ENCODE results near the gene ZNF775. TPM values are rescaled to one million over a fixed set of nuclear protein-coding genes. Genes with fewer than 3 reads are reported as not detected.

The ZNF775 gene
- total and polyA plus RNA-seq, 3 experiments from 2014 or later: 6.0 to 8.7 (median 6.0) TPM

DNA sequence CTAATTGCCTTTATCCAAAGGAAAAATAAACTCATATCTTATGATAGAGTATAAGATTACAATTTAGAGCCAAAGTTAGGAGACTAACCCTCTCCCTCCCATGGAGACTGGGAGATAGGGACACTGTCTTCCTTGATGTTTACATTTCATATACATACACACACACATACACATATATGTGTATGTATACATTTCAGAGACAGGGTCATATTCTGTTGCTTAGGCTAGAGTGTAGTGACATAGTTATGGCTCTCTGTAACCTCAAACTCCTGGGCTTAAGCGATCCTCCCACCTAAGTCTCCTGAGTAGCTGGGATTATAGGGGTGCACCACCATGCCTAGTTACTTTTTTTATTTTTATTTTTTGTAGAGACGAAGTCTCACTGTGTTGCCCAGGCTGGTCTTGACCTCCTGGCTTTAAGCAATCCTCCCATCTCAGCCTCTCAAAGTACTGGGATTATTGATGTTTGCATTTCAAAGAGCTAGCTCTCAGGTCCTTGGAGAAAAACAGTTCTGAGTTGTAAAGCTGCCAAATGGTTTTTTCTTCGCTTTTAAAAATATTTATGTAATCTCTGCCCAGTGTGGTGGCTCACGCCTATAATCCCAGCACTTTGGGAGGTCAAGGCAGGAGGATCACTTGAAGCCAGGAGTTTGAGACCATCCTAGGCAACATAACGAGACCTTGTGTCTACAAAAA lies 18.6 kb upstream of the ZNF775 start:
- no peaks in the 10 kb centered on the region for H3K36me3 ChIP-seq (ENCODE audit: insufficient read depth, low read length)
- H3K4me3 Mint-ChIP-seq: peak overlapping the region in 1 of 7 donors; percentile 56
- no peak overlapping the region for H3K27ac ChIP-seq (ENCODE audit: low read depth, low read length)
- CTCF ChIA-PET: interaction anchor here (1.2 kb wide), 1 partner anchor 26 kb away, joined by 4 read pairs; no protein-coding TSS in a partner anchor
- peaks cover 35 to 42% (median 37%) of the 10 kb centered on the region in 3 donors for H3K4me1 Mint-ChIP-seq
- POLR2A ChIA-PET: interaction anchor here (0.6 kb wide), 1 partner anchor 422 kb away, joined by 4 read pairs; no protein-coding TSS in a partner anchor
- no peaks in the 10 kb centered on the region for H3K36me3 Mint-ChIP-seq
- no peak for DNase-seq
- H3K27ac Mint-ChIP-seq: peak overlapping the region in 6 of 8 donors; percentile 47 to 88 (median 76)
- H3K27me3 Mint-ChIP-seq: no peaks in the 10 kb centered on the region
- H3K4me3 ChIP-seq (ENCODE audit: low read length): no peak overlapping the region
- peaks cover 0 to 1% (median 0%) of the 10 kb centered on the region in 5 donors for H3K9me3 Mint-ChIP-seq
- peaks cover 37% of the 10 kb centered on the region for H3K4me1 ChIP-seq (ENCODE audit: insufficient read depth, low read length)
- H3K9me3 ChIP-seq (ENCODE audit: low read length): no peaks in the 10 kb centered on the region
- no peaks in the 10 kb centered on the region for H3K27me3 ChIP-seq (ENCODE audit: insufficient read depth, low read length, poor library complexity, severe bottlenecking)

DNA sequence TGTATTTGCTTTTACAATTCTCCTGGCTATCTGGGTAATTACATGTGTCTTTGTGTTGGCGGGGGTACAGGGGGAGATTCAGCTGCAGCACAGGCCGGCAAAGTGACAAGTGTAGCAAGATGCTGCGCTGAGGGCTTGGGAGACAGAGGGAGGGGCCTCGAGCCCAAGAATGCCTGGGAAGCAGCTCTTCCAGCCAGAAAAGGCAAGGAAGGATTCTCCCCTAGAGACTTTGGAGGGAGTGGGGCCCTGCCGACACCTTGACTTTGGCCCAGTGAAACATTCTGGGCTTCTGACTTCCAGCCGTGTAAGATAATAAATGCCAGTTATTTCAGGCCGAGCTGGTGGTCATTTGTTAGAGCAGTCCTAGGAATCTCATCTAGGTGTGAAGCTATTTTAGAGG lies 17.7 kb upstream of the ZNF775 start:
- Mint-ChIP-seq H3K27me3 (no peaks in the 10 kb centered on the region), H3K36me3 (no peaks in the 10 kb centered on the region), H3K4me1 (peaks cover 36 to 39% (median 38%) of the 10 kb centered on the region in 3 donors), H3K4me3 (no peak overlapping the region), H3K9me3 (peaks cover 0 to 1% (median 0%) of the 10 kb centered on the region in 5 donors), H3K27ac (peak overlapping the region in 1 of 8 donors; percentile 80)
- Histone ChIP-seq H3K36me3 (ENCODE audit: insufficient read depth, low read length) (no peaks in the 10 kb centered on the region), H3K4me3 (ENCODE audit: low read length) (no peak overlapping the region), H3K9me3 (ENCODE audit: low read length) (no peaks in the 10 kb centered on the region), H3K27ac (ENCODE audit: low read depth, low read length) (no peak overlapping the region), H3K4me1 (ENCODE audit: insufficient read depth, low read length) (peaks cover 39% of the 10 kb centered on the region), H3K27me3 (ENCODE audit: insufficient read depth, low read length, poor library complexity, severe bottlenecking) (no peaks in the 10 kb centered on the region)
- no peak for DNase-seq
- POLR2A ChIA-PET: no interaction called here
- CTCF ChIA-PET: interaction anchor here (1.1 to 1.2 kb wide), 2 partner anchors 25 to 43 kb away, joined by 3 to 4 read pairs; no protein-coding TSS in a partner anchor

GRCh38 chr7:150361807-150362621 lies 17.1 kb upstream of the ZNF775 start:
- Histone ChIP-seq H3K4me1 (ENCODE audit: insufficient read depth, low read length) (peaks cover 38% of the 10 kb centered on the region), H3K4me3 (ENCODE audit: low read length) (no peak overlapping the region), H3K27me3 (ENCODE audit: insufficient read depth, low read length, poor library complexity, severe bottlenecking) (no peaks in the 10 kb centered on the region), H3K27ac (ENCODE audit: low read depth, low read length) (no peak overlapping the region), H3K9me3 (ENCODE audit: low read length) (no peaks in the 10 kb centered on the region), H3K36me3 (ENCODE audit: insufficient read depth, low read length) (no peaks in the 10 kb centered on the region)
- H3K27me3 Mint-ChIP-seq: no peaks in the 10 kb centered on the region
- H3K27ac Mint-ChIP-seq: peak overlapping the region in 2 of 8 donors; percentile 40 to 49
- CTCF ChIA-PET: interaction anchor here (1.1 to 1.2 kb wide), 2 partner anchors 25 to 42 kb away, joined by 3 to 4 read pairs; no protein-coding TSS in a partner anchor
- H3K4me1 Mint-ChIP-seq: peaks cover 32 to 34% (median 33%) of the 10 kb centered on the region in 3 donors
- peaks cover 0 to 1% (median 0%) of the 10 kb centered on the region in 5 donors for H3K9me3 Mint-ChIP-seq
- no peak overlapping the region for H3K4me3 Mint-ChIP-seq
- POLR2A ChIA-PET: interaction anchor here (0.6 kb wide), 1 partner anchor 388 kb away, joined by 3 read pairs; no protein-coding TSS in a partner anchor
- no peaks in the 10 kb centered on the region for H3K36me3 Mint-ChIP-seq
- no peak for DNase-seq

DNA sequence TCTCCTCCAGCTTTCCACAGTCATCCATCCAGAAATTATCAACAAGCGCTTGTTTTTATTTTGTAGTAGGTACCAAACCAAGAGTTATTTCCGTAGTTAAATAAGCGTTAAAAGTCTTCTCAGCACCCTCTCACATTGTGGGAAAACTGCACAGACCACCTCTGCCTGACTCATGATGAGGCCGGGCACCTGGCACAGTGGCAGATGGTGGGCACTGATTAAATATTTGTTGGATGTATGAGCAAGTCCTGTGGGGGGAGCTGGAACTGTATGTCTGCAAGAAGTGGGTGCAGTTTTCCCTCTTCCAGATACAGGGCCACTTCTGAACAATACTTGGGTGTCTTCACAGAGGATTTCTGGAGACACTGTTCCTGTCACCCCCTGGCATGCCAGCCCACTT lies 15.8 kb upstream of the ZNF775 start:
- POLR2A ChIA-PET: no interaction called here

GRCh38 chr7:150363872-150364271 lies 15.3 kb upstream of the ZNF775 start:
- CTCF ChIA-PET: interaction anchor here (2.0 kb wide), 1 partner anchor 8 kb away, joined by 7 read pairs; no protein-coding TSS in a partner anchor
- H3K27ac ChIP-seq (ENCODE audit: low read depth, low read length): no peak overlapping the region
- H3K36me3 Mint-ChIP-seq: peaks cover 0 to 3% (median 0%) of the 10 kb centered on the region in 3 donors
- H3K36me3 ChIP-seq (ENCODE audit: insufficient read depth, low read length): no peaks in the 10 kb centered on the region
- H3K4me3 ChIP-seq (ENCODE audit: low read length): no peak overlapping the region
- H3K4me1 ChIP-seq (ENCODE audit: insufficient read depth, low read length): peaks cover 27% of the 10 kb centered on the region
- peak overlapping the region in 1 of 7 donors; percentile 71 for H3K4me3 Mint-ChIP-seq
- H3K9me3 Mint-ChIP-seq: peaks cover 0 to 1% (median 0%) of the 10 kb centered on the region in 5 donors
- no peaks in the 10 kb centered on the region for H3K27me3 ChIP-seq (ENCODE audit: insufficient read depth, low read length, poor library complexity, severe bottlenecking)
- no peaks in the 10 kb centered on the region for H3K9me3 ChIP-seq (ENCODE audit: low read length)
- peaks cover 21 to 26% (median 25%) of the 10 kb centered on the region in 3 donors for H3K4me1 Mint-ChIP-seq
- H3K27ac Mint-ChIP-seq: peak overlapping the region in 1 of 8 donors; percentile 60
- H3K27me3 Mint-ChIP-seq: peaks cover 0 to under 1% of the 10 kb centered on the region in 2 donors
- POLR2A ChIA-PET: no interaction called here
- DNase-seq: no peak

More for the DNA sequence above, 15.8 kb upstream of the ZNF775 start:
- Mint-ChIP-seq H3K27ac (no peak overlapping the region), H3K27me3 (no peaks in the 10 kb centered on the region), H3K36me3 (peaks cover 0 to 3% (median 0%) of the 10 kb centered on the region in 3 donors), H3K4me1 (peaks cover 26 to 30% (median 30%) of the 10 kb centered on the region in 3 donors), H3K4me3 (no peak overlapping the region), H3K9me3 (peaks cover 0 to 1% (median 0%) of the 10 kb centered on the region in 5 donors)
- H3K27ac ChIP-seq (ENCODE audit: low read depth, low read length): no peak overlapping the region
- H3K9me3 ChIP-seq (ENCODE audit: low read length): no peaks in the 10 kb centered on the region
- H3K27me3 ChIP-seq (ENCODE audit: insufficient read depth, low read length, poor library complexity, severe bottlenecking): no peaks in the 10 kb centered on the region
- no peak for DNase-seq
- no peak overlapping the region for H3K4me3 ChIP-seq (ENCODE audit: low read length)
- CTCF ChIA-PET: no interaction called here
- no peaks in the 10 kb centered on the region for H3K36me3 ChIP-seq (ENCODE audit: insufficient read depth, low read length)
- peaks cover 32% of the 10 kb centered on the region for H3K4me1 ChIP-seq (ENCODE audit: insufficient read depth, low read length)

DNA sequence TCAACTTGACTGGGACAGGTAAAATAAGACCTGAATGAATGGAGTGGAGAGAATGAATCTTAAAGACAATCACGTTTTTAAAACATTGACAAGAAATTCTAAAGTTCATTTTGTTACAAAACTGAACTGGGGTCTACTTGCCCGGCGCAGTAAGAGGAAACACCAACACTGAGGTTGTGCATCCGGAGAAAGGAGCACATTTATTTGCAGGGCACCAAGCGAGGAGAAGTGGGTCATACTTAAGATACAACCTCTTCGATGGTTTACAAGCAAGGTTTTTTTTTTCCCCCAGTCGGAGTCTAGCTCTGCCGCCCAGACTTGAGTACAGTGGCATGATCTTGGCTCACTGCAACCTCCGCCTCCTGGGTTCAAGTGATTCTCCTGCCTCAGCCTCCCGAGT lies 13.9 kb upstream of the ZNF775 start:
- H3K4me1 Mint-ChIP-seq: peaks cover 23 to 28% (median 25%) of the 10 kb centered on the region in 3 donors
- Histone ChIP-seq H3K36me3 (ENCODE audit: insufficient read depth, low read length) (no peaks in the 10 kb centered on the region), H3K4me3 (ENCODE audit: low read length) (no peak overlapping the region), H3K9me3 (ENCODE audit: low read length) (no peaks in the 10 kb centered on the region), H3K27me3 (ENCODE audit: insufficient read depth, low read length, poor library complexity, severe bottlenecking) (no peaks in the 10 kb centered on the region), H3K4me1 (ENCODE audit: insufficient read depth, low read length) (peaks cover 31% of the 10 kb centered on the region), H3K27ac (ENCODE audit: low read depth, low read length) (no peak overlapping the region)
- H3K36me3 Mint-ChIP-seq: peaks cover 0 to 6% (median 0%) of the 10 kb centered on the region in 3 donors
- ChIA-PET POLR2A (no interaction called here), CTCF (interaction anchor here (2.0 kb wide), 1 partner anchor 10 kb away, joined by 7 read pairs; no protein-coding TSS in a partner anchor)
- no peak for DNase-seq
- peaks cover 0 to 2% of the 10 kb centered on the region in 2 donors for H3K27me3 Mint-ChIP-seq
- H3K9me3 Mint-ChIP-seq: no peaks in the 10 kb centered on the region
- peak overlapping the region in 6 of 8 donors; percentile 37 to 92 (median 69) for H3K27ac Mint-ChIP-seq
- H3K4me3 Mint-ChIP-seq: peak overlapping the region in 1 of 7 donors; percentile 80

GRCh38 chr7:150365673-150366398 lies 13.3 kb upstream of the ZNF775 start:
- H3K9me3 Mint-ChIP-seq: no peaks in the 10 kb centered on the region
- peak overlapping the region; percentile 15 to 92 (median 70) for H3K27ac Mint-ChIP-seq
- ChIA-PET CTCF (interaction anchor here (0.8 to 2.0 kb wide), 4 partner anchors 10 to 41 kb away, joined by 3 to 9 read pairs (median 5); no protein-coding TSS in a partner anchor), POLR2A (no interaction called here)
- Histone ChIP-seq H3K36me3 (ENCODE audit: insufficient read depth, low read length) (no peaks in the 10 kb centered on the region), H3K9me3 (ENCODE audit: low read length) (no peaks in the 10 kb centered on the region), H3K27me3 (ENCODE audit: insufficient read depth, low read length, poor library complexity, severe bottlenecking) (no peaks in the 10 kb centered on the region), H3K27ac (ENCODE audit: low read depth, low read length) (peak overlapping the region; percentile 62), H3K4me3 (ENCODE audit: low read length) (no peak overlapping the region), H3K4me1 (ENCODE audit: insufficient read depth, low read length) (peaks cover 36% of the 10 kb centered on the region)
- peaks cover 26 to 34% (median 32%) of the 10 kb centered on the region in 3 donors for H3K4me1 Mint-ChIP-seq
- no peak for DNase-seq
- H3K4me3 Mint-ChIP-seq: peak overlapping the region in 5 of 7 donors; percentile 14 to 80 (median 37)
- peaks cover 0 to 2% of the 10 kb centered on the region in 2 donors for H3K27me3 Mint-ChIP-seq
- peaks cover 0 to 11% (median 0%) of the 10 kb centered on the region in 3 donors for H3K36me3 Mint-ChIP-seq

Measured in CD8-positive, alpha-beta memory T cell (primary cell).